ENCODE data around the gene ENG.

The ENG gene

GRCh38 chr9:127835991-127836516 lies 18.4 kb downstream of the ENG start:
- TF ChIP-seq KLF1 (tag by site-specific recombination; IDR thresholded peaks at IDR 0.05) (no peak), ZFHX2 (tag by site-specific recombination; conservative IDR thresholded peaks at IDR 0.05) (0 out of 2 replicates have a peak, but pooled peaks have one; percentile 19), ZNF274 (IDR thresholded peaks at IDR 0.05; ENCODE audit: low read length) (no peak), ZNF274 (tag by site-specific recombination; IDR thresholded peaks at IDR 0.05; ENCODE audit: borderline replicate concordance) (no peak)
- Histone ChIP-seq H3K36me3 (ENCODE audit: control insufficient read depth in 2 of 2, insufficient read depth in 1 of 2, low read length in 2 of 2) (no peaks in the 10 kb centered on the region), H3K4me1 (ENCODE audit: control insufficient read depth, insufficient read depth, low read length) (no peaks in the 10 kb centered on the region), H3K27ac (ENCODE audit: extremely low read depth, low read depth, low read length) (no peak overlapping the region), H3K4me3 (ENCODE audit: low read depth, low read length) (no peak overlapping the region), H3K9me3 (ENCODE audit: control insufficient read depth, insufficient read depth, low read depth, low read length) (no peaks in the 10 kb centered on the region)
- POLR2A ChIA-PET: no interaction called here
- CTCF ChIA-PET: interaction anchor here (0.6 to 1.9 kb wide), 4 partner anchors 10 to 34 kb away, joined by 3 to 7 read pairs (median 4); no protein-coding TSS in a partner anchor

GRCh38 chr9:127833555-127833954 lies 20.9 kb downstream of the ENG start:
- TF ChIP-seq ZNF792 (tag by site-specific recombination; IDR thresholded peaks at IDR 0.05): no peak
- no peak for TF ChIP-seq ZSCAN18 (tag by site-specific recombination; IDR thresholded peaks at IDR 0.05)
- no peak for TF ChIP-seq KLF8 (tag by site-specific recombination; IDR thresholded peaks at IDR 0.05)
- TF ChIP-seq ZNF610 (tag by site-specific recombination; IDR thresholded peaks at IDR 0.05; ENCODE audit: borderline replicate concordance): no peak
- no peak for TF ChIP-seq PRDM4 (tag by site-specific recombination; IDR thresholded peaks at IDR 0.05)
- TF ChIP-seq ZNF2 (tag by site-specific recombination; IDR thresholded peaks at IDR 0.05): no peak
- no peak for TF ChIP-seq OSR2 (tag by site-specific recombination; IDR thresholded peaks at IDR 0.05)
- TF ChIP-seq ZNF18 (tag by site-specific recombination; IDR thresholded peaks at IDR 0.05): no peak
- no peak for TF ChIP-seq ZNF837 (tag by site-specific recombination; IDR thresholded peaks at IDR 0.05)
- TF ChIP-seq ZNF341 (tag by site-specific recombination; IDR thresholded peaks at IDR 0.05; ENCODE audit: low read depth): no peak
- TF ChIP-seq GFI1B (tag by site-specific recombination; IDR thresholded peaks at IDR 0.05): no peak
- no peak for TF ChIP-seq ZNF10 (tag by site-specific recombination; IDR thresholded peaks at IDR 0.05)
- no peak for TF ChIP-seq ZNF513 (tag by site-specific recombination; IDR thresholded peaks at IDR 0.05)
- no peak for TF ChIP-seq ZIC2 (tag by site-specific recombination; IDR thresholded peaks at IDR 0.05)
- TF ChIP-seq ZNF521 (tag by site-specific recombination; IDR thresholded peaks at IDR 0.05): no peak
- TF ChIP-seq ZNF211 (tag by site-specific recombination; IDR thresholded peaks at IDR 0.05; ENCODE audit: low read depth): no peak
- no peak for TF ChIP-seq ZEB2 (tag by site-specific recombination; IDR thresholded peaks at IDR 0.05)
- no peak for TF ChIP-seq ZNF624 (tag by site-specific recombination; IDR thresholded peaks at IDR 0.05)
- no peak for TF ChIP-seq TSHZ1 (tag by site-specific recombination; IDR thresholded peaks at IDR 0.05; ENCODE audit: borderline replicate concordance)
- POLR2A ChIA-PET: interaction anchor here (0.6 kb wide), 1 partner anchor 239 kb away, joined by 4 read pairs; no protein-coding TSS in a partner anchor
- H3K27ac ChIP-seq (ENCODE audit: extremely low read depth, low read depth, low read length): no peak overlapping the region
- H3K9me3 ChIP-seq (ENCODE audit: control insufficient read depth, insufficient read depth, low read depth, low read length): no peaks in the 10 kb centered on the region
- H3K36me3 ChIP-seq (ENCODE audit: control insufficient read depth in 2 of 2, insufficient read depth in 1 of 2, low read length in 2 of 2): no peaks in the 10 kb centered on the region
- H3K4me3 ChIP-seq (ENCODE audit: low read depth, low read length): no peak overlapping the region
- H3K4me1 ChIP-seq (ENCODE audit: control insufficient read depth, insufficient read depth, low read length): no peaks in the 10 kb centered on the region
- CTCF ChIA-PET: interaction anchor here (0.7 kb wide), 1 partner anchor 12 kb away, joined by 4 read pairs; no protein-coding TSS in a partner anchor

Data from HEK293 (cell line).